ENCODE measurements around the gene SYT14.
A peak's percentile ranks its signal among the peaks of the same experiment; 100 is the strongest.
"Not testable (repeated sequence)": the region's sequence is repeated elsewhere in the genome, so short reads cannot be mapped to it uniquely, and the experiment has no call there.

Gene SYT14

GRCh38 chr1:210123383-210123782, 185.4 kb downstream of the SYT14 start:
- DNase-seq, result no peak

GRCh38 chr1:210123924-210124589, 186.0 kb downstream of the SYT14 start:
- no peak for DNase-seq

- no peak for DNase-seq
Measured at GRCh38 chr1:210124736-210125135, 186.7 kb downstream of the SYT14 start.

GRCh38 chr1:210125143-210125542, 187.1 kb downstream of the SYT14 start:
- DNase-seq, result no peak

GRCh38 chr1:210129092-210129491, 191.1 kb downstream of the SYT14 start:
- no peak for DNase-seq

- DNase-seq, result no peak
Measured at GRCh38 chr1:210129759-210130158, 191.7 kb downstream of the SYT14 start.

- DNase-seq, result peak in 3 of 4 experiments; percentile 2 to 26 (median 6)
Measured at GRCh38 chr1:210132582-210132981, 194.6 kb downstream of the SYT14 start.

- DNase-seq, result peak; percentile 67 to 87 (median 84)
Measured at GRCh38 chr1:210143465-210144062, 205.5 kb downstream of the SYT14 start.

- DNase-seq, result no peak
Measured at GRCh38 chr1:210144736-210145135, 206.7 kb downstream of the SYT14 start.

GRCh38 chr1:210151052-210151672, 213.1 kb downstream of the SYT14 start:
- DNase-seq, result no peak

- DNase-seq, result no peak
Measured at GRCh38 chr1:210159211-210159610, 221.2 kb downstream of the SYT14 start.

- no peak for DNase-seq
Measured at GRCh38 chr1:210170220-210170619, 232.2 kb downstream of the SYT14 start.

GRCh38 chr1:210174133-210174532, 236.1 kb downstream of the SYT14 start:
- DNase-seq, result no peak

- no peak for DNase-seq
Measured at GRCh38 chr1:210185063-210185462, 247.0 kb downstream of the SYT14 start.

GRCh38 chr1:210187849-210188606, 250.0 kb downstream of the SYT14 start:
- not testable (repeated sequence) for DNase-seq

- no peak for DNase-seq
Measured at GRCh38 chr1:210189426-210189825, 251.4 kb downstream of the SYT14 start.

- DNase-seq, result no peak
Measured at GRCh38 chr1:210195635-210196160, 257.7 kb downstream of the SYT14 start.

GRCh38 chr1:210196266-210196665, 258.2 kb downstream of the SYT14 start:
- DNase-seq, result not testable (repeated sequence)

GRCh38 chr1:210198840-210199239, 260.8 kb downstream of the SYT14 start:
- DNase-seq, result no peak

- no peak for DNase-seq
Measured at GRCh38 chr1:210200124-210200736, 262.2 kb downstream of the SYT14 start.

- no peak for DNase-seq
Measured at GRCh38 chr1:210201681-210202080, 263.7 kb downstream of the SYT14 start.
